Activated naive CD4-positive, alpha-beta T cell treated with anti-CD3 and anti-CD28 coated beads for 36 hours (primary cell): ENCODE measurements around the gene KIAA1328. TPM values are rescaled to one million over a fixed set of nuclear protein-coding genes. Genes with fewer than 3 reads are reported as not detected.
A peak's percentile ranks its signal among the peaks of the same experiment; 100 is the strongest.

Source experiments
- CTCF ChIA-PET: fragments of 350-600 bp; sonication (Branson Sonifier 250); formaldehyde crosslinking; loops from one replicate; lab custom pipeline; 2021; ENCODE audit warnings: antibody characterized with exemption; lab: Charles Lee
- DNase-seq: peaks from one replicate; pipeline ENCODE4 v3.0.0-alpha.2; 2020
- H3K27ac Mint-ChIP-seq: one replicate; pipeline ENCODE4 v1.8.0; 2021; ENCODE audit warnings: mild to moderate bottlenecking, mixed read lengths
- H3K27me3 Mint-ChIP-seq: one replicate; pipeline ENCODE4 v1.8.0; 2021; ENCODE audit warnings: low read depth, mixed read lengths
- H3K36me3 Mint-ChIP-seq: one replicate; pipeline ENCODE4 v1.8.0; 2021; ENCODE audit warnings: low read depth, mixed read lengths
- H3K4me1 Mint-ChIP-seq: one replicate; pipeline ENCODE4 v1.8.0; 2021; ENCODE audit warnings: low read depth, mixed read lengths
- H3K4me3 Mint-ChIP-seq: one replicate; pipeline ENCODE4 v1.8.0; 2021; ENCODE audit warnings: mild to moderate bottlenecking, moderate library complexity, mixed read lengths
- H3K9me3 Mint-ChIP-seq: one replicate; pipeline ENCODE4 v1.8.0; 2021; ENCODE audit warnings: mixed read lengths
- intact Hi-C: fragments of 100-400 bp; cut with micrococcal nuclease; formaldehyde crosslinking; loops from one replicate; pipeline ENCODE4 v1.15.1; 2023
- total RNA-seq, 2 experiments: library from RNA; stranded (reverse); gene quantifications; one replicate each; pipeline ENCODE4 v1.2.3, GENCODE V29; 2021

KIAA1328 gene
- total RNA-seq, 2 experiments from 2014 or later, result 7.2 to 7.8 TPM

DNA sequence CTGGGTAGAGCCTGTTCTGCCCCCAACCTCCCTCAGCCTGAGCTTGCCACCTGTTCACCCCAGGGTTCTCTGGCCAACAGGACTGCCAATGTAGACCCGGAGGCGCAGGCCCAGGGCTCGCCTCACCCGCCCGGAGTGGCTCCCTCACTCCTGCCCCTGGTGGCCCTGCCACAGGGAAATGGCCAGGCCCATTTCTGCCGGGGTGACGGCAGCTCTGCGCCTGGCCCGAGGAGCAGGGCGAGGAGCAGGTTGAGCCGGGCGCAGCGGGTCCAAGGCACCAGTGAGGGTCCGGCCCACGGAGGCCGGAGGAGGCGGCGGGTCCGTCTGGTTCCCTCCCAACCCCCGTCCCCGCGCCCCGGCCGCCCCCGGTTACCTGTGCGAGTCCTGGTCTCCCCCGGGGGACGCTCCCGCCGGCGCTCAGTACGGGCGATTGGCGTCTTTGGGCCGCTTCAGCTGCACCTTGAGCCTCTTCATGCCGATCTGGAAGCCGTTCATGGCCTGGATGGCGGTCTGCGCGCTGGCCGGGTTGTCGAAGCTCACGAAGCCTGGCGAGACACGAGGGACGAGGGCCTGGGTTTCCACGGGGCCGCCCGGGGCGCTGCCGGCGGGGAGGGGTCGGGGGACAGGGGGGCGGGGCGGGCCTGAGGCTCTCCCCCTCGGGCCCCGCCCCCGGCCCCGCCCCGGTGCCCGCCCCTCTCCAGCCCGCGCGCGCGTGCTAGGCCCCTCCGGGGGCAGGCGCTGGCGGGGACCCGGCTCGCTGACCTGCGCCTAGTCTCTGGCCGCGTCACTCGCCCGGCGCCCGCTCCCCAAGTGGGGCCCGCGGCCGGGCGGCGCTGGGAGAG, 424.7 kb downstream of the KIAA1328 start:
- no peak for DNase-seq
- H3K9me3 Mint-ChIP-seq, result peaks cover 3% of the 10 kb centered on the region
- peaks cover 64% of the 10 kb centered on the region for H3K27me3 Mint-ChIP-seq
- CTCF ChIA-PET, result no interaction called here
- intact Hi-C loops, result no loop called here
- H3K27ac Mint-ChIP-seq, result no peak overlapping the region
- H3K4me3 Mint-ChIP-seq, result no peak overlapping the region
- no peaks in the 10 kb centered on the region for H3K36me3 Mint-ChIP-seq
- peaks cover 7% of the 10 kb centered on the region for H3K4me1 Mint-ChIP-seq

DNA sequence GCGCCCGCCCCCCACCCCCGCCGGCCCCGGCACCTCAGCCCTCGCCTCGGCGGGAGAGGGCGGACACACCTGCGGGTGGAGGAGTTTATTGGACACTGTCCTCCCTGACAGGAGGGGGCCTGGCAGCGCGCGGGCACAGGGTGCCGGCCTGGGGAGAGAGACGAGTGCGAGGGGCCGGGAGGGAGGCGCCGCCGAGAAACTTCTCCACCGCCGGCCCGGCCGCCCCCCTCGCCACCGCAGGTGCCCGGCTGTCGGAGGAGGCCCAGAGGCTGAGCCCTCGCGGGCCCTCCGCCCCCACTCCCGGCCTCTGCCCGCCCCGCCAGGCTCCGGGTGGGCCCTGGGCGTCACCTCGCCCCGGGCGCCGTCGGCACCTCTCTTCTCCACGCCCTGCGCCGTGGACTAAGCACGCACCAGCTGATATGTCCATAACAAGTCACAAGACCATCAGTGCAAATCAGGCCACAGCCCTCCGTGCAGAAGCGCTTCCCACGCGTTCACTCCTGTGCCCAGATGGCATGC, 425.4 kb downstream of the KIAA1328 start:
- peaks cover 2% of the 10 kb centered on the region for H3K9me3 Mint-ChIP-seq
- peaks cover 7% of the 10 kb centered on the region for H3K4me1 Mint-ChIP-seq
- H3K36me3 Mint-ChIP-seq, result no peaks in the 10 kb centered on the region
- H3K27me3 Mint-ChIP-seq, result peaks cover 63% of the 10 kb centered on the region
- no peak for DNase-seq
- no peak overlapping the region for H3K27ac Mint-ChIP-seq
- CTCF ChIA-PET, result no interaction called here
- H3K4me3 Mint-ChIP-seq, result peak overlapping the region; percentile 60
- intact Hi-C loops, result no loop called here

DNA sequence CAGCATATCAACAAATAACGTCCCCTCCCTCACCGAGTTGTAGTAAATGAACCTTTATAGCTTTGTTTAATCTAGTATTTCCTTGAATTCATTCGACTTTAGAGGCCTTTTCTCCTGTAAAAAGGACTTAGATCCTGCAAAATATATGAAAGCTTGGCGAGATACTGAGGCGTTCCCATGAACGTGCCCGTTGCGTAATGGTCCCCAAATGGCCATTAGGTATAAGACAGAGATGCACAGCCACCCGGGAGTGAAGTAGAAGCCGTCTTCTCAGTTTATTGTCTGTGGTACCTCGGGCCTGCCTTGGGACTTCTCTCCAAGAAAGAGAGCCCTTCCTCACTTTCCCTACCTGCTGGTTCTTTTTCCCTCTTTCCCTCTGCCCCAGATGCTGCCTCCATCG, 426.0 kb downstream of the KIAA1328 start:
- CTCF ChIA-PET, result no interaction called here
- intact Hi-C loops, result no loop called here
- DNase-seq, result no peak
- H3K4me3 Mint-ChIP-seq, result peak overlapping the region; percentile 60
- H3K4me1 Mint-ChIP-seq, result peaks cover 7% of the 10 kb centered on the region
- no peaks in the 10 kb centered on the region for H3K9me3 Mint-ChIP-seq
- no peaks in the 10 kb centered on the region for H3K36me3 Mint-ChIP-seq
- no peak overlapping the region for H3K27ac Mint-ChIP-seq
- peaks cover 60% of the 10 kb centered on the region for H3K27me3 Mint-ChIP-seq

DNA sequence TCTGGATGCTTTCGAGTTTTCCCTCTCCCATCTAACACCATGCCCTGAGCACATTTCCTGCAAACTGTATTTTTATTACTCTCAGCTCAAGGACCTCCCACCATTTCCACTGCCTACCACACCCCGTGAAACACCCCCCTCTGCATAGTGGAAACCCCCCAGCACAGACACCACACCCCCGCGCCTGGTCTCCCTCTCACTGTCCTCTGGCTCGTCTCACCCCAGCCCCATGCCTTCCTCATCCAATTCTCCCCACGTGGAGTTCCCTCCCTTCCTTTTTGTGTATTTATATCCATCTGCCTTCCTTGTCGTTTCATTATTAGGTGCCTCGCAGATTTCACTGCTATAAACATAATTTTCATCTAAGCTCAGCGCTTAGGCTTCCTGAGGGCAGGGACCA, 429.2 kb downstream of the KIAA1328 start:
- no peak for DNase-seq
- CTCF ChIA-PET, result no interaction called here
- H3K36me3 Mint-ChIP-seq, result no peaks in the 10 kb centered on the region
- H3K4me3 Mint-ChIP-seq, result no peak overlapping the region
- no peaks in the 10 kb centered on the region for H3K9me3 Mint-ChIP-seq
- no peak overlapping the region for H3K27ac Mint-ChIP-seq
- H3K4me1 Mint-ChIP-seq, result peaks cover 5% of the 10 kb centered on the region
- peaks cover 39% of the 10 kb centered on the region for H3K27me3 Mint-ChIP-seq
- intact Hi-C loops, result no loop called here

DNA sequence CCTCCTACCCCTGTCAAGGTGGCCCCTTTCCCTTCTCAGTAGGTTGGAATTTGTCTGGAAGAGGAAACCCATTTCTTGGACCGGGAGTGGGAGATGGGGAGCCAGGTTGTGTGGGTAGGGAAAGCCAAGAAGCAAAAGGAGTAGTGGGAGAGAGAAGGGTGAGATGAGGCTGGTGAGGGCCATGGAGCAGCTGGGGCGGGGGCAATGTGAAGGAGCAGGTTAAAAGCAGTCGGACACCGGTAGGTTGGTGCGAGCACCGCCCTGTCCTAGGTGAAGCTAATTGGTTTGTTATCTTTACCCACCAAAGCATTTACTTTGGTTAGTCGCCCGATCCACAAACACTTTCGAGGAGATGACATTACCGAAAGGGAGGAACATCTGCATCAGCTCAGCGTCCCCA, 429.9 kb downstream of the KIAA1328 start:
- Mint-ChIP-seq H3K9me3 (no peaks in the 10 kb centered on the region), H3K36me3 (no peaks in the 10 kb centered on the region), H3K27ac (no peak overlapping the region), H3K27me3 (peaks cover 41% of the 10 kb centered on the region), H3K4me3 (no peak overlapping the region), H3K4me1 (peaks cover 5% of the 10 kb centered on the region)
- no peak for DNase-seq
- intact Hi-C loops, result no loop called here
- CTCF ChIA-PET, result no interaction called here

DNA sequence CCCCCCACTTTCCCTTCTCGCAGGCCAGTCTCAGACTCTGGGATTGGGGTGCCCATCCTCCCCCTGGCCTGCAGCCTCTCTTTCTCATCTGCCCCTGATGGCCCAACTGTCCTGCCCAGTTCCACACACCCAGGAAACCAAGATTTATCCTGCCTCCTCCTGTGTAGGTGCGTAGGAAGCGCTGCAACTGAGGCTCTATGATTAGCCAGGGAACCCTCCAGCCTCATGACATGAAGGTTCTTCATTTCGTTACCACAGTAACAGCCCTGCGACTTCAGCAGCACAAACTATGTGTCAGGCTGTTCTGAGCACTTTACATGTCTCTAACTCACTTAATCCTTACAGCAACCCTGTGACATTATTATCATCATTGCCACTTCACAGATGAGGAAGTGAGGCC, 430.8 kb downstream of the KIAA1328 start:
- Mint-ChIP-seq H3K9me3 (no peaks in the 10 kb centered on the region), H3K27ac (no peak overlapping the region), H3K4me1 (peaks cover 2% of the 10 kb centered on the region), H3K36me3 (no peaks in the 10 kb centered on the region), H3K27me3 (peaks cover 40% of the 10 kb centered on the region), H3K4me3 (no peak overlapping the region)
- CTCF ChIA-PET, result no interaction called here
- intact Hi-C loops, result no loop called here
- no peak for DNase-seq

DNA sequence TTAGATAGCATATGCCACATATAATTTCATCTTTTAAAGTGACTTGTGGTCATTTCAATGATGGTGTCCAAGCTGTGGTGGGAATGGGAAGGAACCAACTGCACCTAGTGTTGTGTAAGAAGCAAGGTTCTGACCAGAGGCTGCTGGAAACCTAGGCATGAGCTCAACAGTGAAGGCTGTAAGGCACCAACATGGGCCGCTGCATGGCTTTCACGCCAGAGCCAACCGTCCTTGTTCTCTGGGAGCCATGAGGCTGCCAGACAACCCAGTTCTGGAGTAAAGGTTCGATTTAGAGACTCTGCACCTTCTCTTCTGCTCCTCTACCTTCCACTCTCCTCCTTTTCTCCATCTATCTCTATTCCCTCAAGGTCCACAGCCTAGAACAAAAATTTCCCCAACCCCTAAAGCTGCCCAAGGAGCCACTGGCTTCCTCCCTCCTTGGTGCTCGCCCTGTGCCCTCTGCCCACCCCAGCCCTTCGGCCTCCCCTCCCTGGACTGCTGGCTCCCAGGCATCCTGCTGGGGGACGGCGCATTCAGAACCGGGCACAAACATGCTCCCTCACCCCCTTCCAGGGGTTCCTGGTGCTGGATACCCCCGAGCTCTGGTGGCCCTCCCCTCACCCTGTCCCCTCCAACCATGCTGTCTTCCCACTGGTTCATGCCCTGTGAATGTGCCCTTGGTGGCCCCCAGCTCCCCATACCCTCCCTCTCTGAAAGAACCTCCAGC, 431.6 kb downstream of the KIAA1328 start:
- Mint-ChIP-seq H3K9me3 (peaks cover 2% of the 10 kb centered on the region), H3K4me1 (no peaks in the 10 kb centered on the region), H3K36me3 (no peaks in the 10 kb centered on the region), H3K27me3 (peaks cover 37% of the 10 kb centered on the region), H3K27ac (no peak overlapping the region), H3K4me3 (no peak overlapping the region)
- CTCF ChIA-PET, result no interaction called here
- intact Hi-C loops, result no loop called here
- DNase-seq, result no peak

DNA sequence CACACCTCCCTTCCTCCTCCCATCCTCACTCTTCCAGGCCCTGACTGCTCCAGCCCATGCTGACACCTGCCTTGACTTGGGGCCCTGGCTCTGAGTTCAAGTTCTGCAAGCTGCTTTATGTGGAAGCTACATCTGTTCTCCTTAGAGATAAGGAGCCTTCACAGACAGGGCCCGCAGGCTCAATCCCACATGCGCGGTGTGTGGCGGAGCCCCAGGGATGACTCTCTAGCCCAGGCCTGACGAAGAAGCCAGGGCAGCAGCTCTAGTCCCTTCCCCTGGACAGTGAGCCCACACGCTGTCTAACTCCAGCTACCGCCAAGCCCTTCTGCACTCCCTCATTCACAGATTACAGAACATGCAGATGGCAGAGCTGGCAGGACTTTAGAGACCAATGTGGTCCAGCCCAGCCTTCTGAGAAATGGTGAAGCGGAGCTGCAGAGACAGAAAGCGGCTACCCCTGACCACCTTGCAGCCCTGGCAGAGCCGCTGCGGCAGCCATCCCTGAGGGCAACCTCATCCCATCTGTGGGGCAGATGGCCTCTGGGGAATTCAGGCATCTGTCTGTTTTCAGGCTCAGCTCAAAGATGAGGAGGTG, 432.4 kb downstream of the KIAA1328 start:
- peaks cover 30% of the 10 kb centered on the region for H3K27me3 Mint-ChIP-seq
- no peaks in the 10 kb centered on the region for H3K4me1 Mint-ChIP-seq
- no peak overlapping the region for H3K4me3 Mint-ChIP-seq
- H3K27ac Mint-ChIP-seq, result no peak overlapping the region
- H3K36me3 Mint-ChIP-seq, result no peaks in the 10 kb centered on the region
- CTCF ChIA-PET, result no interaction called here
- DNase-seq, result no peak
- H3K9me3 Mint-ChIP-seq, result peaks cover 2% of the 10 kb centered on the region
- intact Hi-C loops, result no loop called here

DNA sequence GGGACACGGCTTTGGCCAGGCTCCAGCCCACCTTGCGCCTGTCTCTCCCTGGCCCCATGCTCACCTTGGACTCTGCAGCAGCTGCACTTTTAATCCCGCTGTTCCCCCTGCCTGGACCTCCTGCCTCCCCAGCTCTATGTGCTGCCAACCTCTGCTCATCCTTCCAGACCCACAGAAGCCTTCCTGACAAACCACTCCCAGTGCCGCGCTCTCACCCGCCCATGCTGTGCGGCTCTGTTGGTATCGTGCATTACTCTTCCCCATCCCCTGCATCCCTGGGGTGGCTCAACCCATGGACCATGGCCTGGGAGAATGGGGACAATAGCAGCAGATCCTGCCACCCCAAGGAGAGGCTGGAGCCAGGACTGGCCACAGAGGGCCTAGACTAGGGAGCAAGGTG, 433.1 kb downstream of the KIAA1328 start:
- Mint-ChIP-seq H3K4me3 (no peak overlapping the region), H3K4me1 (no peaks in the 10 kb centered on the region), H3K36me3 (no peaks in the 10 kb centered on the region), H3K27ac (no peak overlapping the region), H3K27me3 (peaks cover 27% of the 10 kb centered on the region), H3K9me3 (peaks cover 2% of the 10 kb centered on the region)
- intact Hi-C loops, result no loop called here
- CTCF ChIA-PET, result no interaction called here
- no peak for DNase-seq

DNA sequence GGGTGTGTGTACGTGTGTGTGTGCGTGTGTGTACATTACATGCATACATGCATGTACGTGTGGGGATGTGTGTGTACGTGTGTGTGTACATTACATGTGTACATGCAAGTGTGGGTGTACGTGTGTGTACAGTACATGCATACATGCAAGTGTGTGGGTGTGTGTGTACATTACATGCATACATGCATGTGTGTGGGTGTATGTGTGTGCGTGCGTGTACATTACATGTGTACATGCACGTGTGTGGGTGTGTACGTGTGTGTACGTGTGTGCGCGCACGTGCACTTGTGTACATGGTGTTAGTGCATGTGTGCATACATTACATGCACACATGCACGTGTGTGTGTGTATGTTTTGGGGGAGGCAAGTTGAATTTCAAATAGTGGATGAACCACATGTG, 436.0 kb downstream of the KIAA1328 start:
- CTCF ChIA-PET, result no interaction called here
- Mint-ChIP-seq H3K9me3 (peaks cover 2% of the 10 kb centered on the region), H3K4me3 (no peak overlapping the region), H3K4me1 (no peaks in the 10 kb centered on the region), H3K27ac (no peak overlapping the region), H3K36me3 (no peaks in the 10 kb centered on the region), H3K27me3 (peaks cover 17% of the 10 kb centered on the region)
- no peak for DNase-seq
- intact Hi-C loops, result no loop called here

DNA sequence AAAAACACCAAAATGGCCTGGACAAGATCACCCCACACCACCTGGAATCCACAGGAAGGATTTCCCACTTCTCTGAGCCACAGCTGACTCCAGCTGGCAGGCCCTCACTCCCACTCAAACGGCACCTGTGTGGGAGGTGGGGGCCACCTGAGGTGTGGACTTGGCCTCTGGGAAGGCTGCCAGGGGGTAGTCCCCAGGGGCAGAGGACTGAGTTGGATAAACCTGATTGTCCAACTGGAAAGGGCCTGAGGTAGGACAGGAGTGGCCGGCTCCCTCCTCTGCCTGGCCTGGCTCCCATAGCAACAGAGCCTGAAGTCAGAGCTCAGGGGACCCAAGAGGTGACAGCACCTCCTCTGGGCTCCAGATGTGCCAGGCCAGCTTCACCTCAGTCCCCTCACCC, 436.5 kb downstream of the KIAA1328 start:
- Mint-ChIP-seq H3K9me3 (peaks cover 2% of the 10 kb centered on the region), H3K27ac (no peak overlapping the region), H3K4me3 (no peak overlapping the region), H3K36me3 (no peaks in the 10 kb centered on the region), H3K27me3 (peaks cover 17% of the 10 kb centered on the region), H3K4me1 (no peaks in the 10 kb centered on the region)
- CTCF ChIA-PET, result no interaction called here
- intact Hi-C loops, result no loop called here
- no peak for DNase-seq

DNA sequence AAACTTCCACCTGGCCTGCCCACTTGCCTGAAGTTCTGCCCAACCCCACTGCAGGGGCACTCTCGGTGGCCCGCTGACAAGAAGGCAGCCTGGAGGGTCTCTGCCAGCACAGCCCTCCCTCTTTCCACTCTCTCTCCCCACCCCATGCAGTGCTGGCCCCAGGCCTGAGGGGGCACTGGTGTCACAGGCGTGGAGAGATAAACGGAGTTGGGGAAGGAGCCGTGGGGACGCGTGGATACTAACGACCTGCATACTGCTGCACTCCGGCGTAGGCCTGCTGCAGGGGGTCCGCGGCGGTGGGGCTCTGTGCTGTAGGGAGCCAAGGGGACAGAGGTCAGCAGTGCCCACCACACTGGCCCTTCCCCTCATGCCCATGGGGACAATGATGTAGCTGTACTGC, 437.4 kb downstream of the KIAA1328 start:
- Mint-ChIP-seq H3K9me3 (peaks cover 2% of the 10 kb centered on the region), H3K36me3 (no peaks in the 10 kb centered on the region), H3K4me1 (no peaks in the 10 kb centered on the region), H3K27ac (no peak overlapping the region), H3K27me3 (peaks cover 17% of the 10 kb centered on the region), H3K4me3 (no peak overlapping the region)
- intact Hi-C loops, result no loop called here
- CTCF ChIA-PET, result no interaction called here
- DNase-seq, result no peak
